Epithelial cell of umbilical artery (primary cell): ENCODE data around the gene TTC39C. TPM values are rescaled to one million over a fixed set of nuclear protein-coding genes. Genes with fewer than 3 reads are reported as not detected.

ENCODE experiments used
- total RNA-seq: library from RNA; depleted of rRNA; stranded (reverse); fragments of >200 nt; gene quantifications from 2 replicates; pipeline ENCODE4 v1.2.3, GENCODE V29; 2014

Gene TTC39C
- total RNA-seq: 2.3 and 4.1 TPM in 2 replicates

DNA sequence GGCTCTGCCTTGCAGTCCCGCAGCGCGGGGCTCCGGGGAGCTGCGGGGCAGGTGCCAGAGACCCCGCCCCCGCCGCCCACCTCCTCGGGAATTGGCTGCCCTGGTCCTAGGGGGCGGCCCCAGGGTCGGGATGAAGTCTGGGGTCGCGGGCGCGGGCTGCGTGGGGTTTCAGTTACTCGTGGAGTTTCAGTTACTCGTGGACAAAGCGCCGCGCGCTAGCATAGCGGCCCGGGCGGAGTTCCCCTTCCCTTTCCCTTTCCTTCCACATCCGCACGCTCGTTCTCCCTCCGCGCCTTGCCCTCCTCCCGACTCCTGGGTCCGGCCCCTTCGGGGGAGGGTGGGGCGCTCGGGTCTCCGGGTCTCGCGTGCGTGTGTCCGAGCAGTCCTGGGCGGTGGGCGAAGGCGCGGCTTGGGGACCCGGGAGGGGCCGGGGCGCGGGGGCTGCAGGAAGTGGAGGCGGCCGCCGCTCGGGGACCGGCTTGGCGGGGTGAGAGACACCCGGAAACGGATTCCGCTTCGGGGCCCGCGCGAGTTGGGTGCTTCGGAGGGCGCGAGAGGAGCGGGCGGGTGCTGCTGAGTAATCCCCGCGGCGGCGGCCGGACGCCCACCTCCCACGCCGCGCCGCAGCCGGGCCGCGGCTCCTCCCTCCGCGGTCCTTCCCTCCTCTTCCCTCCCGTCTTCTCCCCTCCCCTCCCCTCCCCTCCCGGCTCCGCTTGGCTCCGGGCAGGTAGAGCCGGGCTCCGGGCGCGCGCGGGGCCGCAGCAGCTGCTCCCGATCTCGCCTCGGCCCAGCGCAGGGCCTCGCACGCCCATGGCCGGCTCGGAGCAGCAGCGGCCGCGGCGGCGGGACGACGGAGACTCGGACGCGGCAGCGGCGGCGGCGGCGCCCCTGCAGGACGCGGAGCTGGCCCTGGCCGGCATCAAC is at the start of gene TTC39C:
TTC39C (plus strand) TSS at position 693 of the 924 bp plus-strand sequence; CDS start at position 811, 118 bp downstream.

GRCh38 chr18:24138789-24139616 is 124.4 kb downstream of the TTC39C start, which contains the start of gene CABYR:
TSS of gene CABYR (plus strand) at chr18:24139062. CDS start at chr18:24143115, 4,053 bp downstream.

Other genes starting within 250 kb of the TTC39C start
- 1.3 and 2.9 TPM in 2 replicates for gene CABYR, start 124.3 kb downstream of the TTC39C start, total RNA-seq